ENCODE data around the gene SUGCT. TPM values are rescaled to one million over a fixed set of nuclear protein-coding genes. Genes with fewer than 3 reads are reported as not detected.

SUGCT gene
- total RNA-seq, 2 experiments from 2014 or later, result 0.95 to 1.2 TPM

- Histone ChIP-seq H3K27ac (ENCODE audit: low read depth in 1 of 2, low read length in 2 of 2) (no peak overlapping the region), H3K9me3 (ENCODE audit: control insufficient read depth in 1 of 2, insufficient read depth in 1 of 2, low read length in 2 of 2) (no peaks in the 10 kb centered on the region), H3K27me3 (ENCODE audit: control insufficient read depth in 1 of 2, insufficient read depth in 2 of 2, low read length in 2 of 2) (no peaks in the 10 kb centered on the region), H3K36me3 (ENCODE audit: insufficient read depth, low read length) (peaks cover 21% of the 10 kb centered on the region), H3K4me1 (ENCODE audit: insufficient read depth, low read length) (no peaks in the 10 kb centered on the region), H3K4me3 (ENCODE audit: low read length) (no peak overlapping the region)
- no peak for TF ChIP-seq CTCF (IDR thresholded peaks at IDR 0.05)
- intact Hi-C loops (cut with DNase I, micrococcal nuclease), result no loop called here
- no peak for ATAC-seq (ENCODE audit: poor library complexity)
- Mint-ChIP-seq H3K27me3 (no peaks in the 10 kb centered on the region), H3K9me3 (no peaks in the 10 kb centered on the region), H3K36me3 (ENCODE audit: low read depth) (peaks cover 32% of the 10 kb centered on the region), H3K4me1 (ENCODE audit: low read depth) (peaks cover 5% of the 10 kb centered on the region), H3K27ac (no peak overlapping the region), H3K4me3 (no peak overlapping the region)
- no peak for DNase-seq
- POLR2A ChIA-PET, result no interaction called here
- CTCF ChIA-PET, result no interaction called here
Observed at GRCh38 chr7:40098810-40099209, 36.0 kb upstream of the SUGCT start.

- no peaks in the 10 kb centered on the region for H3K9me3 Mint-ChIP-seq
- no peak overlapping the region for H3K4me3 ChIP-seq (ENCODE audit: low read length)
- no peaks in the 10 kb centered on the region for H3K27me3 Mint-ChIP-seq
- H3K4me1 ChIP-seq (ENCODE audit: insufficient read depth, low read length), result no peaks in the 10 kb centered on the region
- H3K36me3 Mint-ChIP-seq (ENCODE audit: low read depth), result peaks cover 22% of the 10 kb centered on the region
- ChIA-PET POLR2A (no interaction called here), CTCF (no interaction called here)
- intact Hi-C loops (cut with DNase I, micrococcal nuclease), result no loop called here
- H3K9me3 ChIP-seq (ENCODE audit: control insufficient read depth in 1 of 2, insufficient read depth in 1 of 2, low read length in 2 of 2), result no peaks in the 10 kb centered on the region
- peak overlapping the region; percentile 17 for H3K27ac Mint-ChIP-seq
- H3K4me1 Mint-ChIP-seq (ENCODE audit: low read depth), result peaks cover 5% of the 10 kb centered on the region
- H3K4me3 Mint-ChIP-seq, result no peak overlapping the region
- ATAC-seq (ENCODE audit: poor library complexity), result no peak
- DNase-seq, result no peak
- TF ChIP-seq CTCF (IDR thresholded peaks at IDR 0.05), result no peak
- H3K36me3 ChIP-seq (ENCODE audit: insufficient read depth, low read length), result peaks cover 10% of the 10 kb centered on the region
- H3K27ac ChIP-seq (ENCODE audit: low read depth in 1 of 2, low read length in 2 of 2), result no peak overlapping the region
- no peaks in the 10 kb centered on the region for H3K27me3 ChIP-seq (ENCODE audit: control insufficient read depth in 1 of 2, insufficient read depth in 2 of 2, low read length in 2 of 2)
Observed at GRCh38 chr7:40099837-40100236, 35.0 kb upstream of the SUGCT start.

GRCh38 chr7:40101201-40101600 lies 33.6 kb upstream of the SUGCT start:
- POLR2A ChIA-PET, result no interaction called here
- no peaks in the 10 kb centered on the region for H3K27me3 Mint-ChIP-seq

More at GRCh38 chr7:40101201-40101600, 33.6 kb upstream of the SUGCT start:
- intact Hi-C loops (cut with DNase I, micrococcal nuclease), result no loop called here
- Mint-ChIP-seq H3K4me1 (ENCODE audit: low read depth) (peaks cover 5% of the 10 kb centered on the region), H3K4me3 (no peak overlapping the region), H3K9me3 (no peaks in the 10 kb centered on the region), H3K36me3 (ENCODE audit: low read depth) (peaks cover 10% of the 10 kb centered on the region), H3K27ac (no peak overlapping the region)
- DNase-seq, result no peak
- Histone ChIP-seq H3K4me3 (ENCODE audit: low read length) (no peak overlapping the region), H3K9me3 (ENCODE audit: control insufficient read depth in 1 of 2, insufficient read depth in 1 of 2, low read length in 2 of 2) (no peaks in the 10 kb centered on the region), H3K27ac (ENCODE audit: low read depth in 1 of 2, low read length in 2 of 2) (no peak overlapping the region), H3K4me1 (ENCODE audit: insufficient read depth, low read length) (no peaks in the 10 kb centered on the region), H3K36me3 (ENCODE audit: insufficient read depth, low read length) (no peaks in the 10 kb centered on the region), H3K27me3 (ENCODE audit: control insufficient read depth in 1 of 2, insufficient read depth in 2 of 2, low read length in 2 of 2) (no peaks in the 10 kb centered on the region)
- no peak for TF ChIP-seq CTCF (IDR thresholded peaks at IDR 0.05)
- no peak for ATAC-seq (ENCODE audit: poor library complexity)
- CTCF ChIA-PET, result interaction anchor here (1.5 kb wide), 1 partner anchor 205 kb away, joined by 3 read pairs; no protein-coding TSS in a partner anchor
